A549 (cell line): ENCODE data around the gene MAML2.

Experiments used
- CTCF ChIP-seq: fragments of >200 bp; sonication (Bioruptor Twin); formaldehyde crosslinking; IDR thresholded peaks from 3 replicates; pipeline ENCODE4 v1.5.1; 2016
- ELK1 ChIP-seq: fragments of 150-350 bp; IDR thresholded peaks from 2 replicates; pipeline ENCODE4 v1.6.1; 2014; ENCODE audit warnings: low read depth, mild to moderate bottlenecking, low read length
- JUN ChIP-seq, 2 experiments: fragments of >200 bp; sonication (Bioruptor Twin); formaldehyde crosslinking; IDR thresholded peaks; 2 replicates in 1 of 2; 3 replicates in 1 of 2; pipeline ENCODE4 v1.6.1; 2016 to 2017
- POLR2A ChIP-seq: IDR thresholded peaks from 2 replicates; pipeline ENCODE4 v1.6.1; 2012; ENCODE audit warnings: mild to moderate bottlenecking, low read length
- POLR2AphosphoS2 ChIP-seq: conservative IDR thresholded peaks from 2 replicates; pipeline ENCODE4 v1.6.1; 2012; ENCODE audit warnings: low read length, improper control_type of control experiment, inconsistent platforms
- RAD21 ChIP-seq, 2 experiments: fragments of >200 bp in 1 of 2; sonication (Bioruptor Twin) in 1 of 2; formaldehyde crosslinking in 1 of 2; IDR thresholded peaks in 1 of 2; conservative IDR thresholded peaks in 1 of 2; 2 replicates in 1 of 2; 3 replicates in 1 of 2; pipeline ENCODE4 v1.6.1; 2012 to 2018; ENCODE audit warnings: inconsistent platforms in 1 of 2

DNA sequence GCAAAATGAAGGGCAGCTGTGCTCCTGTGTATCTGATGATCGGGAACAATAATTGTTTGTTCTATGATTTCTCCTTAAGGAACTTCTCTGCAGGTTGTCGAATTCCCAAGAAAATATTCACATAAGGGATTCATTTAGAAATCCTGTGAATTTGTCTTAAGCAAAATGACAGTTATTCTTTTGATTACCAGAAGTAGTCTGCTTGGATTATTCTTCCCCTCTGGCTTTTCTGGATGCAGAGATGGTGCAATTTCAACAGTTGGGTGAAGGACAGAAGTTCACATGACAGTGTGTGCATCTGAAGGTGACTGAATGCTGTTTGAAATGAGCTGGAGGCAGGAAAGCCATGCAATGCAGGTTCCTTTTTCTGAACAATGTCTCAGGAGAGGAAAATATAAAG is 281.9 kb downstream of the MAML2 start:
- TF ChIP-seq RAD21 (conservative IDR thresholded peaks at IDR 0.05 in 1 of 2, IDR thresholded peaks at IDR 0.05 in 1 of 2) (no peak), CTCF (no peak), POLR2A (no peak), POLR2AphosphoS2 (no peak), JUN (IDR thresholded peaks at IDR 0.05) (no peak), ELK1 (no peak)
